HEK293 (cell line): Measurements from ENCODE around the gene SAMHD1.

ENCODE experiments used
- CTCF ChIA-PET: fragments of 350-600 bp; formaldehyde crosslinking; extraction: SDS; loops from one replicate; lab custom pipeline; 2021; ENCODE audit warnings: antibody characterized with exemption; lab: Yijun Ruan, JAX
- POLR2A ChIA-PET: fragments of 300-600 bp; formaldehyde crosslinking; extraction: SDS; loops from one replicate; lab custom pipeline; 2020; ENCODE audit warnings: antibody characterized with exemption, inconsistent platforms; lab: Yijun Ruan, JAX
- H3K27ac ChIP-seq: fragments of 200-500 bp; sonication (Bioruptor generic); 2 replicates; pipeline ENCODE4 v1.5.1; 2014; ENCODE audit warnings: low read depth, low read length, control low read depth, inconsistent platforms; ENCODE audit errors: extremely low read depth
- H3K36me3 ChIP-seq, 2 experiments: fragments of 200-500 bp in 1 of 2; sonication (Bioruptor generic) in 1 of 2; 1 replicate in 1 of 2; 2 replicates in 1 of 2; pipeline ENCODE4 v1.5.1; 2014 to 2017; ENCODE audit warnings: inconsistent platforms in 2 of 2, low read length in 2 of 2; ENCODE audit not compliant: control insufficient read depth in 2 of 2, insufficient read depth in 1 of 2
- H3K4me1 ChIP-seq: fragments of 200-500 bp; sonication (Bioruptor generic); 2 replicates; pipeline ENCODE4 v1.5.1; 2014; ENCODE audit warnings: mild to moderate bottlenecking, low read length, inconsistent platforms; ENCODE audit not compliant: control insufficient read depth, insufficient read depth
- H3K4me3 ChIP-seq: 2 replicates; pipeline ENCODE4 v1.5.1; 2011; ENCODE audit warnings: low read depth, mild to moderate bottlenecking, control low read depth, low read length, moderate library complexity
- H3K9me3 ChIP-seq: fragments of 200-500 bp; sonication (Bioruptor generic); 2 replicates; pipeline ENCODE4 v1.5.1; 2014; ENCODE audit warnings: low read depth, low read length, inconsistent platforms; ENCODE audit not compliant: control insufficient read depth, insufficient read depth
- BCL11B ChIP-seq: fragments of 450-650 bp; formaldehyde crosslinking; IDR thresholded peaks from 2 replicates; pipeline ENCODE4 v1.5.1; 2016; ENCODE audit warnings: low read depth, missing biosample characterization, missing genetic modification characterization
- HOXA7 ChIP-seq: sonication (generic); formaldehyde crosslinking; IDR thresholded peaks from 2 replicates; pipeline ENCODE4 v1.8.1; 2022; ENCODE audit warnings: missing genetic modification reagents, borderline replicate concordance
- KLF1 ChIP-seq: fragments of 450-650 bp; formaldehyde crosslinking; IDR thresholded peaks from 2 replicates; pipeline ENCODE4 v1.5.1; 2016; ENCODE audit warnings: missing biosample characterization, missing genetic modification characterization
- PRDM1 ChIP-seq: fragments of 450-650 bp; formaldehyde crosslinking; IDR thresholded peaks from 2 replicates; pipeline ENCODE4; 2016; ENCODE audit warnings: missing biosample characterization, missing genetic modification characterization
- SALL2 ChIP-seq: fragments of 450-650 bp; formaldehyde crosslinking; IDR thresholded peaks from 2 replicates; pipeline ENCODE4 v1.5.0; 2017; ENCODE audit warnings: missing biosample characterization, mild to moderate bottlenecking, missing genetic modification characterization, borderline replicate concordance
- SCRT2 ChIP-seq: fragments of 450-650 bp; formaldehyde crosslinking; IDR thresholded peaks from 2 replicates; pipeline ENCODE4 v1.5.1; 2016; ENCODE audit warnings: missing biosample characterization, missing genetic modification characterization
- ZBTB20 ChIP-seq: fragments of 450-650 bp; formaldehyde crosslinking; IDR thresholded peaks from 2 replicates; pipeline ENCODE4 v1.5.1; 2016; ENCODE audit warnings: missing biosample characterization, missing genetic modification characterization
- ZBTB21 ChIP-seq: fragments of 450-650 bp; formaldehyde crosslinking; IDR thresholded peaks from 2 replicates; pipeline ENCODE4 v1.5.1; 2017; ENCODE audit warnings: missing biosample characterization, missing genetic modification characterization
- ZNF132 ChIP-seq: fragments of 450-650 bp; formaldehyde crosslinking; IDR thresholded peaks from 2 replicates; pipeline ENCODE4 v1.5.1; 2017; ENCODE audit warnings: missing biosample characterization, missing genetic modification characterization, borderline replicate concordance
- ZNF138 ChIP-seq: fragments of 450-650 bp; formaldehyde crosslinking; IDR thresholded peaks from 2 replicates; pipeline ENCODE4 v1.5.1; 2016; ENCODE audit warnings: missing biosample characterization, missing genetic modification characterization, borderline replicate concordance
- ZNF19 ChIP-seq: fragments of 450-650 bp; formaldehyde crosslinking; IDR thresholded peaks from 2 replicates; pipeline ENCODE4; 2016; ENCODE audit warnings: missing biosample characterization, missing genetic modification characterization, low read depth
- ZNF223 ChIP-seq: fragments of 450-650 bp; formaldehyde crosslinking; IDR thresholded peaks from 2 replicates; pipeline ENCODE4 v1.5.1; 2016; ENCODE audit warnings: missing biosample characterization, missing genetic modification characterization
- ZNF311 ChIP-seq: fragments of 450-650 bp; formaldehyde crosslinking; IDR thresholded peaks from 2 replicates; pipeline ENCODE4 v1.5.1; 2017; ENCODE audit warnings: missing biosample characterization, missing genetic modification characterization, borderline replicate concordance
- ZNF335 ChIP-seq: fragments of 450-650 bp; formaldehyde crosslinking; conservative IDR thresholded peaks from 2 replicates; pipeline ENCODE4 v1.5.1; 2016; ENCODE audit warnings: missing biosample characterization, missing genetic modification characterization
- ZNF391 ChIP-seq: fragments of 450-650 bp; formaldehyde crosslinking; IDR thresholded peaks from 2 replicates; pipeline ENCODE4 v1.5.1; 2016; ENCODE audit warnings: low read depth, missing biosample characterization, missing genetic modification characterization, borderline replicate concordance
- ZNF521 ChIP-seq: fragments of 450-650 bp; formaldehyde crosslinking; IDR thresholded peaks from 2 replicates; pipeline ENCODE4 v1.5.1; 2017; ENCODE audit warnings: missing biosample characterization, mild to moderate bottlenecking, missing genetic modification characterization
- ZNF530 ChIP-seq: fragments of 450-650 bp; formaldehyde crosslinking; IDR thresholded peaks from 2 replicates; pipeline ENCODE4 v1.5.1; 2016; ENCODE audit warnings: low read depth, missing biosample characterization, missing genetic modification characterization
- ZNF544 ChIP-seq: fragments of 450-650 bp; formaldehyde crosslinking; IDR thresholded peaks from 2 replicates; pipeline ENCODE4 v1.5.0; 2017; ENCODE audit warnings: missing biosample characterization, missing genetic modification characterization
- ZNF555 ChIP-seq: fragments of 450-650 bp; formaldehyde crosslinking; conservative IDR thresholded peaks from 2 replicates; pipeline ENCODE4 v1.5.1; 2017; ENCODE audit warnings: missing biosample characterization, mild to moderate bottlenecking, missing genetic modification characterization, inconsistent platforms
- ZNF571 ChIP-seq: fragments of 450-650 bp; formaldehyde crosslinking; IDR thresholded peaks from 2 replicates; pipeline ENCODE4 v1.5.0; 2017; ENCODE audit warnings: missing biosample characterization, missing genetic modification characterization
- ZNF629 ChIP-seq: fragments of 450-650 bp; formaldehyde crosslinking; IDR thresholded peaks from 2 replicates; pipeline ENCODE4 v1.5.1; 2017; ENCODE audit warnings: missing biosample characterization, missing genetic modification characterization
- ZNF654 ChIP-seq: fragments of 450-650 bp; formaldehyde crosslinking; IDR thresholded peaks from 2 replicates; pipeline ENCODE4 v1.5.1; 2016; ENCODE audit warnings: low read depth, missing biosample characterization, missing genetic modification characterization
- ZNF677 ChIP-seq: fragments of 450-650 bp; IDR thresholded peaks from 2 replicates; pipeline ENCODE4 v1.5.0; 2018; ENCODE audit warnings: missing biosample characterization, mild to moderate bottlenecking, missing genetic modification characterization, moderate library complexity
- ZNF704 ChIP-seq: fragments of 450-650 bp; formaldehyde crosslinking; IDR thresholded peaks from 2 replicates; pipeline ENCODE4 v1.5.1; 2016; ENCODE audit warnings: missing biosample characterization, missing genetic modification characterization
- ZNF791 ChIP-seq: fragments of 450-650 bp; formaldehyde crosslinking; IDR thresholded peaks from 2 replicates; pipeline ENCODE4 v1.5.1; 2016; ENCODE audit warnings: missing biosample characterization, missing genetic modification characterization
- ZSCAN18 ChIP-seq: fragments of 450-650 bp; formaldehyde crosslinking; IDR thresholded peaks from 2 replicates; pipeline ENCODE4 v1.5.1; 2016; ENCODE audit warnings: missing biosample characterization, missing genetic modification characterization
- TF ChIP-seq, protein P1 (sequence below): fragments of 450-650 bp; formaldehyde crosslinking; IDR thresholded peaks from 2 replicates; pipeline ENCODE4 v1.5.1; 2017; ENCODE audit warnings: missing biosample characterization, missing genetic modification characterization
- TF ChIP-seq, protein P2 (sequence below): fragments of 450-650 bp; formaldehyde crosslinking; optimal IDR thresholded peaks from 2 replicates; pipeline ENCODE3; 2016; ENCODE audit warnings: missing biosample characterization, mild to moderate bottlenecking, missing genetic modification characterization

The SAMHD1 gene

GRCh38 chr20:36904690-36905089 lies 46.8 kb downstream of the SAMHD1 start:
- Histone ChIP-seq H3K4me1 (no peaks in the 10 kb centered on the region), H3K9me3 (no peaks in the 10 kb centered on the region), H3K36me3 (peaks cover under 1 to 25% of the 10 kb centered on the region in 2 experiments; a peak in 2 of 3 replicates), H3K4me3 (no peak overlapping the region), H3K27ac (no peak overlapping the region)
- ChIA-PET POLR2A (no interaction called here), CTCF (no interaction called here)
- TF ChIP-seq PRDM1 (tag by site-specific recombination) (0 out of 2 replicates have a peak, but pooled peaks have one; percentile 42), ZNF704 (tag by site-specific recombination) (no peak)

- Histone ChIP-seq H3K27ac (no peak overlapping the region), H3K4me1 (no peaks in the 10 kb centered on the region), H3K4me3 (no peak overlapping the region), H3K9me3 (no peaks in the 10 kb centered on the region), H3K36me3 (peaks cover 3 to 49% of the 10 kb centered on the region in 2 experiments; a peak in 2 of 3 replicates)
- ChIA-PET POLR2A (no interaction called here), CTCF (interaction anchor here (0.5 kb wide), 1 partner anchor 7 kb away, joined by 3 read pairs; no protein-coding TSS in a partner anchor)
- TF ChIP-seq ZNF791 (tag by site-specific recombination) (no peak), SCRT2 (no peak), ZNF138 (tag by site-specific recombination) (no peak), ZNF544 (tag by site-specific recombination) (no peak), ZNF223 (no peak), HOXA7 (no peak), ZNF521 (tag by site-specific recombination) (no peak), ZNF555 (no peak), ZNF335 (tag by site-specific recombination) (no peak), SALL2 (tag by site-specific recombination) (no peak), ZNF391 (tag by site-specific recombination) (no peak), ZSCAN18 (tag by site-specific recombination) (no peak), KLF1 (tag by site-specific recombination) (no peak), ZNF132 (tag by site-specific recombination) (no peak), ZNF571 (no peak)
- TF ChIP-seq, protein P1, sequence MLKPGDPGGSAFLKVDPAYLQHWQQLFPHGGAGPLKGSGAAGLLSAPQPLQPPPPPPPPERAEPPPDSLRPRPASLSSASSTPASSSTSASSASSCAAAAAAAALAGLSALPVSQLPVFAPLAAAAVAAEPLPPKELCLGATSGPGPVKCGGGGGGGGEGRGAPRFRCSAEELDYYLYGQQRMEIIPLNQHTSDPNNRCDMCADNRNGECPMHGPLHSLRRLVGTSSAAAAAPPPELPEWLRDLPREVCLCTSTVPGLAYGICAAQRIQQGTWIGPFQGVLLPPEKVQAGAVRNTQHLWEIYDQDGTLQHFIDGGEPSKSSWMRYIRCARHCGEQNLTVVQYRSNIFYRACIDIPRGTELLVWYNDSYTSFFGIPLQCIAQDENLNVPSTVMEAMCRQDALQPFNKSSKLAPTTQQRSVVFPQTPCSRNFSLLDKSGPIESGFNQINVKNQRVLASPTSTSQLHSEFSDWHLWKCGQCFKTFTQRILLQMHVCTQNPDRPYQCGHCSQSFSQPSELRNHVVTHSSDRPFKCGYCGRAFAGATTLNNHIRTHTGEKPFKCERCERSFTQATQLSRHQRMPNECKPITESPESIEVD (tag by site-specific recombination): no peak
Measured at GRCh38 chr20:36895036-36895435, 56.5 kb downstream of the SAMHD1 start.

GRCh38 chr20:36893801-36894200 lies 57.7 kb downstream of the SAMHD1 start:
- no peak for TF ChIP-seq BCL11B (tag by site-specific recombination)
- TF ChIP-seq, protein P2, sequence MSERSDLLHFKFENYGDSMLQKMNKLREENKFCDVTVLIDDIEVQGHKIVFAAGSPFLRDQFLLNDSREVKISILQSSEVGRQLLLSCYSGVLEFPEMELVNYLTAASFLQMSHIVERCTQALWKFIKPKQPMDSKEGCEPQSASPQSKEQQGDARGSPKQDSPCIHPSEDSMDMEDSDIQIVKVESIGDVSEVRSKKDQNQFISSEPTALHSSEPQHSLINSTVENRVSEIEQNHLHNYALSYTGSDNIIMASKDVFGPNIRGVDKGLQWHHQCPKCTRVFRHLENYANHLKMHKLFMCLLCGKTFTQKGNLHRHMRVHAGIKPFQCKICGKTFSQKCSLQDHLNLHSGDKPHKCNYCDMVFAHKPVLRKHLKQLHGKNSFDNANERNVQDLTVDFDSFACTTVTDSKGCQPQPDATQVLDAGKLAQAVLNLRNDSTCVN: no peak
- TF ChIP-seq ZNF677: no peak
- no peak for TF ChIP-seq ZNF629 (tag by site-specific recombination)
- TF ChIP-seq ZNF654 (tag by site-specific recombination): no peak
- TF ChIP-seq ZBTB20 (tag by site-specific recombination): no peak
- no peak for TF ChIP-seq ZNF311 (tag by site-specific recombination)
- TF ChIP-seq PRDM1 (tag by site-specific recombination): no peak
- no peak for TF ChIP-seq ZBTB21 (tag by site-specific recombination)
- TF ChIP-seq ZNF530 (tag by site-specific recombination): no peak
- TF ChIP-seq ZNF19 (tag by site-specific recombination): no peak
- TF ChIP-seq, all 188 proteins: peak for 0
- Histone ChIP-seq H3K36me3 (peaks cover 3 to 52% of the 10 kb centered on the region in 2 experiments; a peak in 2 of 3 replicates), H3K4me3 (no peak overlapping the region), H3K27ac (no peak overlapping the region), H3K4me1 (no peaks in the 10 kb centered on the region), H3K9me3 (no peaks in the 10 kb centered on the region)
- CTCF ChIA-PET: interaction anchor here (0.5 to 1.0 kb wide), 3 partner anchors 26 to 813 kb away, joined by 3 to 5 read pairs (median 4); no protein-coding TSS in a partner anchor
- POLR2A ChIA-PET: no interaction called here
